A673 (cell line): ENCODE measurements around the gene CHRNE. TPM values are rescaled to one million over a fixed set of nuclear protein-coding genes. Genes with fewer than 3 reads are reported as not detected.

ENCODE experiments used
- BruUV-seq: library from RNA; stranded (reverse); fragments of 400-500 nt; replicated peaks from 2 replicates; lab custom pipeline; 2021; lab: Mats Ljungman, UMichigan
- CTCF ChIA-PET: fragments of 300-600 bp; sonication (Branson Sonifier 250); formaldehyde crosslinking; loops from one replicate; lab custom pipeline; 2022; ENCODE audit warnings: antibody characterized with exemption; lab: Charles Lee
- POLR2A ChIA-PET: fragments of 300-600 bp; sonication (Branson Sonifier 250); formaldehyde crosslinking; loops from one replicate; lab custom pipeline; 2022; ENCODE audit warnings: antibody characterized with exemption; ENCODE audit not compliant: low non-redundant PET; lab: Charles Lee
- DNase-seq: peaks from one replicate; pipeline ENCODE4 v3.0.0-alpha.2; 2015; ENCODE audit warnings: low spot score
- H3K27ac ChIP-seq: fragments of 200-600 bp; sonication (generic); 2 replicates; pipeline ENCODE4 v1.5.1; 2016; ENCODE audit warnings: mixed run types, low read depth, mild to moderate bottlenecking, mixed read lengths, antibody characterized with exemption, low read length; ENCODE audit not compliant: poor library complexity, severe bottlenecking
- H3K27me3 ChIP-seq: fragments of 200-600 bp; sonication (generic); replicated peaks from 2 replicates; pipeline ENCODE4 v1.6.1; 2017; ENCODE audit warnings: mixed run types, low read depth, mild to moderate bottlenecking, mixed read lengths, antibody characterized with exemption, low read length; ENCODE audit not compliant: insufficient read depth, poor library complexity
- H3K36me3 ChIP-seq: fragments of 200-600 bp; sonication (generic); 2 replicates; pipeline ENCODE4 v1.6.1; 2016; ENCODE audit warnings: mixed run types, mild to moderate bottlenecking, mixed read lengths, antibody characterized with exemption, low read length; ENCODE audit not compliant: insufficient read depth, poor library complexity, severe bottlenecking
- H3K4me1 ChIP-seq: fragments of 200-600 bp; sonication (generic); 2 replicates; pipeline ENCODE4 v1.6.1; 2017; ENCODE audit warnings: mixed run types, mild to moderate bottlenecking, mixed read lengths, antibody characterized with exemption, low read length; ENCODE audit not compliant: insufficient read depth, poor library complexity, severe bottlenecking
- H3K4me3 ChIP-seq: fragments of 200-600 bp; sonication (generic); 2 replicates; pipeline ENCODE4 v1.5.1; 2016; ENCODE audit warnings: low read depth, mixed run types, mild to moderate bottlenecking, mixed read lengths, low read length; ENCODE audit not compliant: poor library complexity, severe bottlenecking
- H3K9me3 ChIP-seq: fragments of 200-600 bp; sonication (generic); 2 replicates; pipeline ENCODE4 v1.6.1; 2016; ENCODE audit warnings: mixed run types, low read depth, mild to moderate bottlenecking, mixed read lengths, antibody characterized with exemption, low read length; ENCODE audit not compliant: poor library complexity, severe bottlenecking
- CTCF ChIP-seq: fragments of 300-800, 200-600 bp; sonication (generic); conservative IDR thresholded peaks from 2 replicates; pipeline ENCODE4 v1.5.1; 2017; ENCODE audit warnings: low read depth, mild to moderate bottlenecking, antibody characterized with exemption, low read length, moderate library complexity, mixed read lengths
- EZH2 ChIP-seq: fragments of 200-600 bp; sonication (generic); IDR thresholded peaks from 2 replicates; pipeline ENCODE4 v1.6.1; 2017; ENCODE audit warnings: borderline replicate concordance, low read depth, mild to moderate bottlenecking, mixed read lengths, antibody characterized with exemption, low read length; ENCODE audit not compliant: poor library complexity, severe bottlenecking
- intact Hi-C: fragments of 100-400 bp; cut with micrococcal nuclease; formaldehyde crosslinking; loops from one replicate; pipeline ENCODE4 v1.10.0; 2022; ENCODE audit not compliant: unreplicated experiment
- total RNA-seq: library from RNA; stranded (reverse); gene quantifications from 2 replicates; pipeline ENCODE4 v1.2.3, GENCODE V29; 2021

Gene CHRNE
- total RNA-seq, 1 experiment from 2014 or later, result 0.21 TPM

GRCh38 chr17:4862720-4863119 lies 40.2 kb downstream of the CHRNE start:
- no peak overlapping the region for H3K4me3 ChIP-seq
- ChIA-PET CTCF (interaction anchor here (0.6 kb wide), 1 partner anchor 27 kb away, joined by 3 read pairs; no protein-coding TSS in a partner anchor), POLR2A (no interaction called here)
- TF ChIP-seq CTCF (no peak), EZH2 (no peak)
- no peaks in the 10 kb centered on the region for H3K9me3 ChIP-seq
- DNase-seq, result no peak
- H3K4me1 ChIP-seq, result peaks cover 10% of the 10 kb centered on the region
- no TSS peak for BruUV-seq
- no peaks in the 10 kb centered on the region for H3K27me3 ChIP-seq
- no peaks in the 10 kb centered on the region for H3K36me3 ChIP-seq
- intact Hi-C loops, result no loop called here
- no peak overlapping the region for H3K27ac ChIP-seq

- Histone ChIP-seq H3K4me3 (no peak overlapping the region), H3K27me3 (no peaks in the 10 kb centered on the region), H3K4me1 (peaks cover 10% of the 10 kb centered on the region), H3K9me3 (no peaks in the 10 kb centered on the region), H3K27ac (no peak overlapping the region), H3K36me3 (no peaks in the 10 kb centered on the region)
- DNase-seq, result no peak
- POLR2A ChIA-PET, result no interaction called here
- BruUV-seq, result no TSS peak
- CTCF ChIA-PET, result no interaction called here
- intact Hi-C loops, result no loop called here
- no peak for TF ChIP-seq EZH2
- no peak for TF ChIP-seq CTCF
Observed at GRCh38 chr17:4861052-4861451, 41.8 kb downstream of the CHRNE start.

- CTCF ChIA-PET, result no interaction called here
- intact Hi-C loops, result no loop called here
- no peaks in the 10 kb centered on the region for H3K36me3 ChIP-seq
- H3K27ac ChIP-seq, result no peak overlapping the region
- no peak overlapping the region for H3K4me3 ChIP-seq
- DNase-seq, result no peak
- H3K27me3 ChIP-seq, result no peaks in the 10 kb centered on the region
- BruUV-seq, result no TSS peak
- TF ChIP-seq EZH2, result no peak
- TF ChIP-seq CTCF, result no peak
- H3K9me3 ChIP-seq, result no peaks in the 10 kb centered on the region
- H3K4me1 ChIP-seq, result peaks cover 10% of the 10 kb centered on the region
- POLR2A ChIA-PET, result no interaction called here
Observed at GRCh38 chr17:4860651-4861050, 42.2 kb downstream of the CHRNE start.
